ENCODE measurements around the gene VAMP2.

VAMP2 gene

DNA sequence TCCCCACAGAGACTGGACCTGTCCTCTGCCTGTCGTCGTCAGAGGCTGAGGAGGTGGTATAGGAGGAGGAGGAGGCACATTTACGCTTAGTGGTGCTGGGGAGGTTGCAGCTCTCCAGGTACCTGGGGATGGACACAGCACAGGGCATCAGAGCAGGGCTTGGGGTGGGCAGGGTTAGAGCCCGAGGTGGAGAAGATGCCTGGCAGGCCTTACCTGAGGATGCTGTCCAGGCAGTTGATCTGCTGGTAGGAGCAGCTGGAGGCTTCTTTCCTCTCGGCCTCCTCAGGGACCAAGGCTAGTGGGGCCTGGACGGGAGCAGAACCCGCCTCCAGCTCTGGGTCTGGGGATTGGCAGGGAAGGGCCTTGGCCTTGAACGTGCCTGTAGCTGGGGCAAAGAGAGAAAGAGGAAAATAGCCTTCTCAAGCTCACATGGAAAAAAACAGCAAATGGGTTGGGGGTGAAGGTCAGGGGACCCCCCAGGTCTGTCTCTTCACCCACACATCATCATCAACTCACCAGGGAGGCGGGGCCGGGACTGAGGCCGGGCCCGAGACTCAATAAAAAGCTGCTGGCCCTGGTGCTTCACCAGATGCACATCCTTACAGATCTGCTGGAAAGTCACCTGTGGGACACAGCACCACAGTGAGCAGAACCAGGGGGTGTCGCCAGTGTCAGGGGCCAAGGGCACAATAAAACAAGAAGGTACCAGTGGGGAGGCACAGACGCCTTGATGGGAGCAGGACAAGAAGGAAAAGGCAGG lies 16.2 kb downstream of the VAMP2 start:
- H3K9ac ChIP-seq (ENCODE audit: low read depth, low read length): no peak overlapping the region
- no peaks in the 10 kb centered on the region for H3K4me1 ChIP-seq (ENCODE audit: insufficient read depth, low read length)
- no peaks in the 10 kb centered on the region for H3K9me3 ChIP-seq (ENCODE audit: control insufficient read depth, insufficient read depth, low read length)
- H3K36me3 ChIP-seq (ENCODE audit: insufficient read depth, low read length): no peaks in the 10 kb centered on the region; the same call in none of the 2 replicates

DNA sequence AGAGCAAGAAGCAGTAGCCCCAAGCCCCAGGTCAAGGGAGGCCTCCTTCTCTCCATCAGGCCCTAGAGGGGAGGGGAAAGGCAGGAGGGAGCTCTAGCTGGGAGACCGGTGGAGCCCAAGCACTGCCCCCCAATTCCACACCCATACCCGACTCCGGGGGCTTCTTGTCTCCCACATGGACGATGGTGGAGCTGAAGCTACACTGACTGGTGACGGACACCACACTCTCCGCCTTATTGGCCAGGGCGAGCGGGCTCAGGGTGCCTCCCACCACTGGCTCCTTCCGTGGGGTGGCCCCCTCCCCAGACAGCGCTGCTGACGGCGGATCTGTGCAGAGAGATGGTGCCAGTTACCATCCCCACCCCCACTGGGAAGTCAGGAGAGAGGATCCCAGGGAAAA lies 16.9 kb downstream of the VAMP2 start:
- no peaks in the 10 kb centered on the region for H3K9me3 ChIP-seq (ENCODE audit: control insufficient read depth, insufficient read depth, low read length)
- no peaks in the 10 kb centered on the region; the same call in none of the 2 replicates for H3K36me3 ChIP-seq (ENCODE audit: insufficient read depth, low read length)
- no peaks in the 10 kb centered on the region for H3K4me1 ChIP-seq (ENCODE audit: insufficient read depth, low read length)
- H3K9ac ChIP-seq (ENCODE audit: low read depth, low read length): no peak overlapping the region

DNA sequence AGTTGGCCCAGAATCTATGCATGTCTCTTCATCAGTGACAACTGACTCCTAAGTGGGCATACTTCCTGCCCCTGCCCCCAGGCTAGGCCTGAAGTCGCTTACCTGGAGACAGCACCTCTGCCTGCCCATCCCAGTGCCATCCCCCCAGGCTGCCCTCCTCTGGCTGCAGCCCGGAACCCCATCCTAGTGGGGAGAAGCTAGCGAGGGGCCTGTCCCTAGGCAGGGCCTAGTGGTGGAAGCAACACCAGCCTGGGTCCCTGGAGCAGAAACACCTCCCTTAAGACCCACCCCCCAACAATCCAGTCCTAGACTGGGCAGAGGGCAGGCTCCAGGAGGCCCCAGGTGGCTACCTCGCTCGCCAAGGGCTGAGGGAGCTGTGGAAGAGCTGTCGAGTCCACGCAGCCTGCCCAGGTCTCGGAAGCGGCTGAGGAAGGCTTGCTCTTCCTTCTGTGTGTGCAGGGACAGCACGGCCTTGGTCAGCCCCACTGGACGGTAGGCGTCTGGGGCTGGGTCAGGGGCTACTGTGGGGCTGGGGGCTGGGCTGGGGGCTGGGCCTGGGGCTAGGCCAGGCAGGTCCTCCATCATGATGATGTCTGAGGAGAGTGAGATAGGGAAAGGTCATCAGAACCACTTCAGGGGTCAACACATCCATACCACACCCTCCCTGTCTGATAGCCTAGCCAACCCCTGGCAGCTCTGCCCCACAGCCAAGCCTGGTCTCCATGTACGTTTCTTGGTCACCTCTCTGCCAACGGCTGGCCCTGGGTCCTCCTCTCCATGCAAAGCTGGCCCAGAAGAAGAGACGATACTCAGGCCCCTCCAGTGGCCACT lies 18.1 kb downstream of the VAMP2 start:
- H3K4me1 ChIP-seq (ENCODE audit: insufficient read depth, low read length): no peaks in the 10 kb centered on the region
- H3K9ac ChIP-seq (ENCODE audit: low read depth, low read length): no peak overlapping the region
- no peaks in the 10 kb centered on the region for H3K9me3 ChIP-seq (ENCODE audit: control insufficient read depth, insufficient read depth, low read length)
- no peaks in the 10 kb centered on the region; the same call in none of the 2 replicates for H3K36me3 ChIP-seq (ENCODE audit: insufficient read depth, low read length)

DNA sequence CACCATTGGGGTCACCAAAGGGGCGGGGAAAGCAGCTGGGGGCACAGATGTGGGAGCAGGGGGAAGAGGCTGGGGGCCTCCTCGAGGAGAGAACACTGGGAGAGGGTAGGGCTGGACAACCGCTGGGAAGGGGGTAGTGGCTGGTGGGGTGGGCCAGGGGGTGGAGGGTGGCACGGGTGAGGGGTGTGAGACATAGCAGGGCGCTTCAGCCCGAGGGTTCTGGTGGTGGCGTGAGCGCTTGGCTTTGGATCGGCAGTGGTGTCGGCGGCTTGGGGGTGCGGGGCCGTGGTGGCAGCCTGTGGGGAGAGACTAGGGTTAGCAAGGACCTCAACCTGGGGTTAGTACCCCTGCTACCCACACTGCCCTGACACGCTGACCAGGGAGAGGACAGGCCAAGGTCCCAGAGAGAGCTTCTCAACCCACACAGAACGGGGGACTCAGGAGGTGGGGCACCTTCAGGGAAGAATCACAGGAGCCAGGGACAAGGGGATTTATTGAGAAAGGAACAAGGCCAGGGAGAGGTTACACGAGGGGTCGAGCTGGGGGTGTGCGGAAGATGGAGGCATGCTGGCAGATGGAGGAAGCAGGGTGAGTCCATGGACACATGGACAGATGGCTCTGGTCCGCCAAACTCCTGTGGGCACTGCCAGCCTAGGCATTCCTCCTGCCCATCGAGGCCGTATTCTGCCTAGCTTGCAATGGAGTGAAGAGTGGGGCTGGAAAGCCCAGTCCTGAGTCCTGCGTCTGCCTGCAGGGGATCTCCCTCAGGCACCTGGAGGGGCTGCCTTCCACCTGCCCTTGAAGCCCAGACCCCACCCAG lies 19.0 kb downstream of the VAMP2 start:
- H3K36me3 ChIP-seq (ENCODE audit: insufficient read depth, low read length): no peaks in the 10 kb centered on the region; the same call in none of the 2 replicates
- no peak overlapping the region for H3K9ac ChIP-seq (ENCODE audit: low read depth, low read length)
- no peaks in the 10 kb centered on the region for H3K9me3 ChIP-seq (ENCODE audit: control insufficient read depth, insufficient read depth, low read length)
- H3K4me1 ChIP-seq (ENCODE audit: insufficient read depth, low read length): no peaks in the 10 kb centered on the region

DNA sequence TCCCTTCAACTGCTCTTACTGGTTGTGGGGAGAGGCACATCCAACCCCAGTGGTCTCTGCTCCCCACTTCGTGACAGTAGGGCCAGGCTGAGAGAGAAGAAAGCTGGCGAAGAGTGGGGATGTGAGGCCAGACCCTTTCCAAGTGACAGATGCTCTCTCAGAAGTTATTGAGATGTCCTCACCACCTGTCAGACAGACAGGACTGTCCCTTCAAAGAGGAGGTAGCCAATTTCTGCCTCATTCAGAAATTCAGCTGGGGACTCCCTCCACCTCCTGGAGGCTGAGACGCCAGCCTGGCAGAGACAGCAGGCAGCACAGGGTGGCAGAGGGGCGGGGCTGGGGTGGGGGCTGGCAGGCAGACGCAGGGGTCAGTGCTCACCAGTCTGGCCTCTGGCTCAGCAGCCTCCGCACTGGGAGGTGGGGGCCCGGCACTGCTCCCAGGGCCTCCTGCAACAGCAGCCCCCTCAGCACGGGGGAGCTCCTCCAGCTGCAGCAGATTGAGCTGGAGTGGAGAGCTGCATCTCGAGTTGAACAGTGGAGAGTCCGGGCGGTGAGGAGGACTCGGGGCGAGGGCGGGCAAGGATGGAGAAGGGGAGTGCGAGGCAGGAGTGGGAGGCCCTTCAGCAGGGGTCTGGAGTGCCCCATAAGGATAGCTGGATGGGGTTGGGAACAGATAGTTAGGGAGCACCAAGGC lies 19.7 kb downstream of the VAMP2 start:
- no peak overlapping the region for H3K9ac ChIP-seq (ENCODE audit: low read depth, low read length)
- no peaks in the 10 kb centered on the region for H3K4me1 ChIP-seq (ENCODE audit: insufficient read depth, low read length)
- no peaks in the 10 kb centered on the region for H3K9me3 ChIP-seq (ENCODE audit: control insufficient read depth, insufficient read depth, low read length)
- H3K36me3 ChIP-seq (ENCODE audit: insufficient read depth, low read length): no peaks in the 10 kb centered on the region; the same call in none of the 2 replicates

DNA sequence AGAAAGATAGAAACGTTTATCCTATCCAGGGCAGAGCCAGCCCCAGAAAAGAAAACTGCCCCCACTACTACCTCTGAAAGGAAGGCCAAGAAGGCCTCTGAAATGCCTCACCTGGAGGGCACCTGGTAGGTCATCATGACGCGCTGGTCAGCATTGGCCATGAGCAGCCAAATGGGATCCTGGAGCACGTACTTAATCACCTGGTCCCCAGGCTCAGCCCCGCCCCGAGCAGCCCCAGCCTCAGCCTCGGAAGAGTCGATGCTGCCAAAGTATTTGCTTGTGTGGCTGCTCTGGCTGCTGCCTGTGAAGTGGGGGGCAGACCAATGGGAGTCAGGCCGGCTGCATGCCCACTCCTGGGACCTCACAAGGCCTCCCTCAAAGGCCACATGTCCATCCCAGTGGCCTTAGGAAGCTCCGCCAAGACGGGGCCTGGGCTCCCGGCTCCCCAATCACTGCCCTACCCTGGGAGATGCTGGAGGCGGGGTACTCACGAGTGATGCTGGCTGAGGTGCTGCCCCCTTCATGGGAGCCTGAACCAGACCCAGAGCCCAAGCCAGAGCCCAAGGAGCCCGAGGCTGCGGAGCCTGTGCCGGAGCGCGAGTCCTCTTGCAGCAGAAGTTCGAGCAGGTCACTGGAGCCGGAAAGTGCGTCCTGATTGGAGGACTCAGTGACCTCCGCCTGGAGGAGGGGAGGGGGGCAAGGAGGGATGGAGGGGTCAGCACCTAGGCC lies 20.4 kb downstream of the VAMP2 start:
- Histone ChIP-seq H3K36me3 (ENCODE audit: insufficient read depth, low read length) (no peaks in the 10 kb centered on the region; the same call in none of the 2 replicates), H3K9ac (ENCODE audit: low read depth, low read length) (no peak overlapping the region), H3K4me1 (ENCODE audit: insufficient read depth, low read length) (no peaks in the 10 kb centered on the region), H3K9me3 (ENCODE audit: control insufficient read depth, insufficient read depth, low read length) (no peaks in the 10 kb centered on the region)

DNA sequence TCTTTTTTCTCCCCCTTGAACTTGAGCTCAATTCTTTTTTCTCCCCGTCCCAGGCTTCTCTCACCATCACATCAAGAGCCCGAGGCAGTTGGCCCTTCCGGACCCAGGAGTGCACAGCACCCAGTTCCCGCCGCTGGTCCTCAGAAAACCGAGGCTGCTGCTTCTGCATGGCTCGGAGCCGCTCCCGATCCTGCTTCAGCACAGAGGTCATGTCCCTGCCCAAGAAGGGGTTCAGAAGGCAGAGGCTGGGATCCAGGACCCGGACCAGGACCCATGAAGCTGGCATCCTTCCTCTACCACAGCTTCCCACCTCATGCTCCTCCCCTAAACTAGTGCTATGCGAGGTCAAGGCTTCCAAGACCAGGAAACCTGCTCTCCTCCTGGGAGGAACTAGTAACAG lies 21.0 kb downstream of the VAMP2 start:
- H3K9me3 ChIP-seq (ENCODE audit: control insufficient read depth, insufficient read depth, low read length): no peaks in the 10 kb centered on the region
- no peak overlapping the region for H3K9ac ChIP-seq (ENCODE audit: low read depth, low read length)
- H3K4me1 ChIP-seq (ENCODE audit: insufficient read depth, low read length): no peaks in the 10 kb centered on the region
- H3K36me3 ChIP-seq (ENCODE audit: insufficient read depth, low read length): no peaks in the 10 kb centered on the region; the same call in none of the 2 replicates

DNA sequence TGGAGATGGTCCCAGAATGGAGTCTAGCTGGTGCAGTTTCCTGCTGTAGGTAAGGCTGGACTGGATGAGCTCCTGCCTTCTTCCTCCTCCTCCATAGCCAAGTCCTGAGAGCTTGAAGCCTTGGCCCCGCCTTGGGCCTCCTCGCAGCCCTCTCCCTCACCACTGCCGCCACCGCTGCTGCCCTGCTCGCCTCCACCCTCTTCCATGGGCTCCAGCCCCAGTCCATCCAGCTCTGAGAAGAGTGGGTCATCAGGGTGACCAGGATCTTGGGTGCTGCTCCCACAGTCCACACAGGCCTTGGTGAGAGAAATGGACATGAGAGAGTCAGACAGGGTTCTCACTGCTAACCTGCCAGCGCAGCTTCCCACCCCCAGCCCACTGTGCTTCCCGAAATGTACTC lies 21.7 kb downstream of the VAMP2 start:
- Histone ChIP-seq H3K36me3 (ENCODE audit: insufficient read depth, low read length) (no peaks in the 10 kb centered on the region; the same call in none of the 2 replicates), H3K9ac (ENCODE audit: low read depth, low read length) (no peak overlapping the region), H3K4me1 (ENCODE audit: insufficient read depth, low read length) (no peaks in the 10 kb centered on the region), H3K9me3 (ENCODE audit: control insufficient read depth, insufficient read depth, low read length) (no peaks in the 10 kb centered on the region)

DNA sequence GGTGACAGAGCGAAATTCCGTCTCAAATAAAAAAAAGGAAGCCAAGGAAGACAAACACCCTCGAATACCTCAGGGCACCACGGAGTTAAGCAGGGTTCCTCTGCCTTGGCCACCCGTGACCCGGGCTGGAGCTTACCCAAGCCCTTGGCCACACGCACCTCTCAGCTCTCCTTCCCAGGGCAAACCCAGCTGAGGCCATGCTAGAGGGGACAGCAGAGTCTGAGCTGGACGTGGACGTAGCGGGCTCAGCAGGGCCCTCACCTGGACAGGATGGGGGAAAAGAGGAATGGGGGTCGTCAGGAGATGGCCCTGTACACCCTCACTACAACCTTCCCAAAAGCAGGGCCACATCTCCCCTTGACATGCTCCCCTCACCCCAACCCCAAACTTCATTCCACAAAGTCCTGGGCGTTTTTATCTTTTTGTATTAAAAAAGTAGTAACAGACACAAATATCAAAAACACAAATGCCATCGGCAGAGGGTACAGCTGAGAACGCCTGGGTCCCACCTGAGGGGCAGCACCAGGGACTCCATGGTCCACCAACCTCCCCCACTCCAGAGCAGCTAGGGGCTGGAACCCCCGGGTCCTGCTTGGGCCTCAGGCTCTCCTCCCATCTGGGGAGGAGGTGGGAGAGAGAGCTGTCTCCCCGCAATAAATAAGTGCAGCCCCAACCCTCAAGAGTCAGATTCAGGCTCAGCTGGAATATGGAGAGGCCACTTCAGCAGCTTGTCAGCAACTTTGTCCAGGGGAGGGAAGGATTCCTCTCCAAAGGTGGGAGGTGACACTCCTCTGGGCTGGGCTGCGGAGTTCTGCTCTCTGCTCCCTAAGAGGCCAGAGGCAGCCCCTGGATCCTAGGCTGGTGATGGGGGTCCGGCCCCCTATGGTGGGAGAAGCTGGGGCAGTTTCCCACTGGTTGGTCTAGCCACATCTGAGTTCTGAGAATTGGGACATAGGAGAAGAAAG lies 22.4 kb downstream of the VAMP2 start:
- no peaks in the 10 kb centered on the region; the same call in 1 of the 2 replicates for H3K36me3 ChIP-seq (ENCODE audit: insufficient read depth, low read length)

DNA sequence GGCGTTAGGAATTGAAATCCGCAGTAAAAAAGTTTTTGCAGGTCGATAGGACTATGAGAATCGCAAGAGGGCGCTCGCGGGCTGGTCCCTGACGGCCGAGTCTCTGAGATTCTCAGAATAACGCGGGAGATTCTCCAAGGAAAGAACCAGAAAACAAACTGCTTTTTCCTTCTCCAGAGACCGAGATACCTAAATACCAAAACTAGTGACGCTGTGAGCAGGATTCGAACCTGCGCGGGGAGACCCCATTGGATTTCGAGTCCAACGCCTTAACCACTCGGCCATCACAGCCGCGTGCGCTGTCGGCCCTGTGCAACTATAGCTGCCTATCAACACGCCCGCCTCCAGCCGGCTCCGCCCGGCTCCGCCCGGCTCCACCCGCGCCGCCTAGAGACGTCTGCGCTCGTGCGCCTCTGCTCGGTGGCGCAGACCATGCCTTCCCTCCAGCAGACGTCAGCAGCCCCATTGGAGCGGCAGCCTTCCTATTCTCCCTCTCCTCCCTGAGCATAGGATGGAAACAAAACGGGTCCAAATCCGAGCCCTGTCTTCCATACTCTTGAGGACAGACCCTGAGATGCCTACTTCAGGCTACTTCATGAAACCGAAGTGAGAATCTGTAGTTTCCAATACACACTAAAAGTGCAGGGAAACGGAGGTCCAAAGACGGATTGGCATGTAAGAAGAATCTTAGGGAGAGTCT lies 23.9 kb downstream of the VAMP2 start:
- H3K9ac ChIP-seq (ENCODE audit: low read depth, low read length): peak overlapping the region; percentile 75

More for the DNA sequence above, 22.4 kb downstream of the VAMP2 start:
- Histone ChIP-seq H3K4me1 (ENCODE audit: insufficient read depth, low read length) (no peaks in the 10 kb centered on the region), H3K9me3 (ENCODE audit: control insufficient read depth, insufficient read depth, low read length) (no peaks in the 10 kb centered on the region), H3K9ac (ENCODE audit: low read depth, low read length) (no peak overlapping the region)

DNA sequence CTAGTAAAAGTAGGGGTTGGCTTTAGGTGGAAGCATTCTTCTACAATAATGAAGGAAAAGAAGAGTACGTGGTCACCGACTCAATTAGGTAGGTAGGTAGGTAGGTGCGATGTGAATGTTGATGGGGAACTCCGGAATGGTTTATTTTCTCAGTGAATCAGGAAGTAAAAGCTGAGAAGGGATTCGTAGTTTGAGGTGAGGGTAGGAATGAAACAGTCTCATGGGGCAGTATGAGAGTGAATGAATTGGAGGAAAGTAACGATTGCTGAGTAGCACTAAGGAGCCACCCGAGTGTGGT lies 24.4 kb downstream of the VAMP2 start:
- Histone ChIP-seq H3K36me3 (ENCODE audit: insufficient read depth, low read length) (no peaks in the 10 kb centered on the region), H3K4me1 (ENCODE audit: insufficient read depth, low read length) (peaks cover 4% of the 10 kb centered on the region; the same call in 1 of the 2 replicates), H3K9ac (ENCODE audit: low read depth, low read length) (peak overlapping the region; percentile 75), H3K9me3 (ENCODE audit: control insufficient read depth, insufficient read depth, low read length) (no peaks in the 10 kb centered on the region)

More for the DNA sequence above, 23.9 kb downstream of the VAMP2 start:
- Histone ChIP-seq H3K36me3 (ENCODE audit: insufficient read depth, low read length) (no peaks in the 10 kb centered on the region), H3K9me3 (ENCODE audit: control insufficient read depth, insufficient read depth, low read length) (no peaks in the 10 kb centered on the region), H3K4me1 (ENCODE audit: insufficient read depth, low read length) (peaks cover 2% of the 10 kb centered on the region; the same call in 1 of the 2 replicates)
